Measurements from ENCODE around the gene PPP2R3C.
"Not testable (repeated sequence)": the region's sequence is repeated elsewhere in the genome, so short reads cannot be mapped to it uniquely, and the experiment has no call there.

Gene PPP2R3C

DNA sequence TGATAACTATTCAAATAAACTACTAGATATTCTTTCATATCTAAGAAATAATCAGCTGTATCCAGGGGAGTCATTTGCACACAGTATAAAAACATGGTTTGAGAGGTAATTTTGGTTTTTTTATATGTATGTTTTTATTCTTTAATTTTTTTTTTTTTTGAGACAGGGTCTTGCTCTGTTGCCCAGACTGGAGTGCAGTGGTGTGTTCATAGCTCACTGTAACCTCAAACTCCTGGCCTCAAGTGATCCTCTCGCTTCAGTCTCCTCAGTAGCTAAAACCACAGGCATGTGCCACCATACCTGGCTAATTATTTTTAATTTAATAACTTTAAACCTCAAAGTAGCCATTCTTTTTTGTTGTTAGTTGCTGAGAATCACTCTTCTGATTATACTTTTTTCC, 2.3 kb upstream of the PPP2R3C start:
- DNase-seq (ENCODE audit: low spot score): no peak

DNA sequence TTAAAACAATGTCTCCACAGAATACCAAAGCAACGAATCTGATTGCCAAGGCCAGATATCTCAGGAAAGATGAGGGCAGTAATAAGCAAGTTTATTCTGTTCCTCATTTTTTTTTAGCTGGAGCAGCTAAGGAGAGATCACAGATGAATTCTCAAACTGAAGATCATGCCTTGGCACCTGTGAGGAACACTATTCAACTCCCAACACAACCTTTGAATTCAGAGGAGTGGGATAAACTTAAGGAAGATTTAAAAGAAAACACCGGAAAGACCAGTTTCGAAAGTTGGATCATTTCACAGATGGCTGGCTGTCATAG, 1.6 kb upstream of the PPP2R3C start:
- DNase-seq (ENCODE audit: low spot score): no peak

DNA sequence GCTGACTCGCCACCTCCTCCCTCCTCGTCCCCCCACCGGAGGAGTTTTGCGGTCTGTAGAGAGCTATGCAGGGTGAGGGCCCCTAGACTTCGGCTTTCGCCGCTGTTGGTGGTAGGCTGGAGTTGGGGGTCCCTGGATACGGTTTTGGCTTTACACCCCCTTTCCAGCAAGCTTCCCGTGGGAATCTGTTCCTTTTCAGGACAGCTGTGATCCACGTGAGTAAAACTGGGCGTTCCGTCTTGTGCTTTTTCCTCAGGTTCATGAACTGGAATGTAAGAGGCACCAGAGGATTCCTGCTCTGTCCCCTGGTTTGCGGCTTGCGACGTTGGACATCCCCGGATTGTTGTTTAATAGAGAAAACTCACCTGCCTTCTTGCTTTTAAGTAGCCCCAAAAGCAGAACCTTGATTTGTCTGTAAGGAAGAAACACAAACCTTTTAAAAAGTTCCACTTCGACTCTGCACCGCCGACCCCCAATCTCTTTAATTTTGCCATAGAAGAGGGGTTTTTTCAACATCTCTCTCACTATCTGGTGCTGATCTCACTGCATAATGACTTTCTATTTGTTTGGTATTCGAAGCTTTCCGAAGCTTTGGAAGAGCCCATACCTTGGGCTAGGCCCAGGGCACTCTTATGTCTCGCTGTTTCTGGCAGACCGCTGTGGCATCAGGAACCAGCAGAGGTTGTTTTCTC, 1.1 kb upstream of the PPP2R3C start:
- peak; percentile 30 for DNase-seq (ENCODE audit: low spot score)

DNA sequence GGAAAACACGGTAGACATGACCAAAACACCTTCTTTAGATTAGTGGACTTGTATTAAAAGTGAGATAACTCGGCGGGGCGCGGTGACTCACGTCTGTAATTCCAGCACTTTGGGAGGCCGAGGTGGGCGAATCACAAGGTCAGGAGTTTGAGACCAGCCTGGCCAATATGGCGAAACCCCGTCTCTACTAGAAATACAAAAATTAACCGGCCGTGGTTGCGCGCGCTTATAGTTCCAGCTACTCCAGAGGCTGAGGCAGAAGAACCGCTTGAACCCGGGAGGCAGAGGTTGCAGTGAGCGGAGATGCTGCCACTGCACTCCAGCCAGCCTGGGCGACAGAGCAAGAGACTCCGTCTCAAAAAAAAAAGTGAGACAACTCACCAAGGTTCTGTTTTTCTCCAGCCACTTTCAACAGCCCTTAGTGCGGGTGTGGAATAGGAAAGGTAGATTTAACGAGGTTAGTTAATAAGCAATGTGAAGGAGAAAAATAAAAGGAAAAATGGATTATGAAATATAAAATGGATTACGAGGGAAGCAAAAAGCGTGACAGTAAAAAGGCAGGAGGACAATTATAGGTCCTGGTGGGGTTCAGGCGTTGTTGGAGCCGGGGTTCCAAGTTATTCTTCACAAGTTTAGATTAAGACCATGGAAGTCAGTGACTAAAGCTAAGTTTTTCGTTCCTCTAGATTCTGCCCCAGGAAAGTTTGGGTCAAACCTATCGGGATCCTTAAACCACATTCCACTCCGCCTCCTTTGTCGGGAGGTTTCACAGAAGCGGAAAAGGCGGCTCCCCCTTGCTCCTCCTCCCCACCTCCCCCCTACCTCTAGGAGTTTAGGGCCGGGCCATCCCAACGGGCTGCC, 534 bp downstream of the PPP2R3C start:
- no peak for DNase-seq (ENCODE audit: low spot score)

DNA sequence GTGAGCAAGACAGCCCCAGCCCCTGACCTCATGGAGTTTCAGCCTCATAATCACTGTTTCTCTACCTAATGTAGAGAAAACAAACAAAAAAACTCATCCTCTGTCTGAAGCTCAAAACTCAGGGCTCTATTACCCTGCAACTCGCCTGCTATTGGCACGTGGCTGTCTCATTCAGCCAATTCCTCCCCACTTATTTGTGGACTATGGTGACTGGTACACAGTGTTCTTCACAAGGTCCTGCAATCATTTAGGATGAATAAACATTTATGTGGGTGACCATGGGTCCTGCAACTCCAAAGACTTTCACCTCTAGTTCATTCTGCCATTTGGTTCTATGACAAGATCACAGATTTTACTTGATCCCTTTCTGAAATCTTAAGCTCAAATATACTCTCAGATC, 4.7 kb downstream of the PPP2R3C start:
- DNase-seq (ENCODE audit: low spot score): no peak

DNA sequence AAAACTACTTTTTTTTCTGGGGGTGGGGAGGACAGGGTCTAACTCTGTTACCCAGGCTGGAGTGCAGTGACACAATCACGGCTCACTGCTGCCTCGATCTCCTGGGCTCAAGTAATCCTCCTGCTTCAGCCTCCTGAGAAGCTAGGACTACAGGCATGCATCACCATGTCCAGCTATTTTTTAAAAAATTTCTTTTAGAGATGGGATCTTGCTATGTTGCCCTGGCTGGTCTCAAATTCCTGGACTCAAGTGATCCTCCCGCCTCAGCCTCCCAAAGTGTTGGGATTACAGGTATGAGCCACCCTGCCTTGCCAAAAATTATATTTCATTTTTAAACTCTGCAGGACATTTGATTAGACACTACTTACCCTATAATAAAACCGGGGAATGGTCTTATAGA, 5.5 kb downstream of the PPP2R3C start:
- DNase-seq (ENCODE audit: low spot score): no peak

DNA sequence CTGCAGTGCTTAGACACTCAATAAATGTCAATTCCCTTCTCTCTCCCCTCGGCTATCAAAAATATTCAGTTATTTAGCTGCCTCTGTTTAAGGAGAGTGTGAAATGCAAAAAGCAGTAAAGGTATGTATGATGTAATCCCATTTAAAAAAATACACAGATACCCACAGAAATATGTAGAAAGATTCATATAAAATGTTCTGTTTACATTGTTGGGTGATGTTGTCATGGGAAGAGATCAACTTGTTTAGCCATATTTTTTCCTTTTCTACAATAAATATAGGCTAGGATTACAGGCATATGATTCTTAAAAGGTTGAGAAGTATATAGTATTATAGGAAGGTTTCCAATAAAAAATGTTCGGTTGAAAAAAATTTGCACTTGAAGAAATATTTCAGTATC, 7.8 kb downstream of the PPP2R3C start:
- no peak for DNase-seq (ENCODE audit: low spot score)

DNA sequence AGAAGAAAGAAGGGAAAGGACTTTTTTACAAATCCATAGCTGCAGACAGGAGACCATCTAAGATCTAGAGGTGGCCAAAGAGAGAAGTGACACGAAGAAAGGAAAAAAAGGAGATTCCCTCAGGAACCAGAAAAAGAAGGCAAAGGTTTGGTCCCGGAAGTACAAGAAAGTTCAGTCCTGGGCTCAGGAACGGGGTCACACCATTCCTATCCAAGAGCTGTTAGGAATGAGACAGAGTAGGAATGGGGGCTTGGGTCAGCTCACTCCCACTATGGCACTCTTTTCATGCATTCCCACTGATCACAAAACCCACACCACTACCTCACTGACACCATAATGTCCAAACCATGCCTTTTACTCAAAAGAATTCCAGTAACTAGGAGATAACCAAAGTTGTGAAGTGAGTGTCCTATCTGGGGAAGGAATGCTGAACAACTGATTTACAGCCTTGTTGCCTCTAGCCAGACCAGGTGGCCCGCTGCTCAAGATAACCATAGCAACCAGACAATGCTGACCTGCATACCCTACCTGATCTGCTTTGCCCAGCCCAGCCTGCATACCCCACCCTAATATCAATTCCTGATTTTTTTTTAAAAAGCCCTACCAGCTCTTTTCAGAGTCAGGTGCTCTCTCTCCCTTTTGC, 8.4 kb downstream of the PPP2R3C start:
- DNase-seq (ENCODE audit: low spot score): no peak

DNA sequence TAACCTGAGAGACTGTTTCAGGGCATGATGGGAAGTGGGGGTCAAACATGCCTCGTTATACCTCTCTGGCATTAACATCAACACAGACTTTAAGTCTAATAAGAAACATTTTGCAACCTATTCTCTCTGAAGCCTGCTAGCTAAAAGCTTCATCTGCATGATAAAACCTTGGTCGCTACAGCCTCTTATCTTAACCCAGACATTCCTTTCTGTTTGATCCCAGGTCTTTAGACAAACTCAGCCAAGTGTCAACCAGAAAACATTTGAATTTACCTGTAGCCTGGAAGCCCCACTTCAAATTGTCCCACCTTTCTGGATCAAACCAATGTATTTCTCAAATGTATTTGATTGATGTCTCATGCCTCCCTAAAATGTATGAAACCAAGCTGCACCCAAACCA, 9.1 kb downstream of the PPP2R3C start:
- DNase-seq (ENCODE audit: low spot score): no peak

DNA sequence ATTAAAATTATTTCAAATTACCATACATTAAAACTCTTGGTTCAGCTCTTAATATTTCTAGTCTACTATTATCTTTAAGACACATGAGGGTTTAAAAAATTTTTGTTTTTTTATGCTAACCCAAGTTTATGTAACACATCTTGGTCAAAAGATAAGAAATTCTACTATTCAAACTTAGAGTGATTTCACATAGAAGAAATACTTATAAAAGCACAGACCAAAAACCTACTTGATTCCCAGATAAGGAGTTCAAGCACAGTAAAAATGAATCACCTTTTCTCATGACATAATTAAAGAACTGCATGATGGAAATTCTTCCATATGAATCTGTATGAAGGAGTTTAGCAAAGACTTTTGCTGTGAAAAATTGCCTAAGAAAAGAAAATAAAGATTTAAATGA, 13.9 kb downstream of the PPP2R3C start:
- no peak for DNase-seq (ENCODE audit: low spot score)

DNA sequence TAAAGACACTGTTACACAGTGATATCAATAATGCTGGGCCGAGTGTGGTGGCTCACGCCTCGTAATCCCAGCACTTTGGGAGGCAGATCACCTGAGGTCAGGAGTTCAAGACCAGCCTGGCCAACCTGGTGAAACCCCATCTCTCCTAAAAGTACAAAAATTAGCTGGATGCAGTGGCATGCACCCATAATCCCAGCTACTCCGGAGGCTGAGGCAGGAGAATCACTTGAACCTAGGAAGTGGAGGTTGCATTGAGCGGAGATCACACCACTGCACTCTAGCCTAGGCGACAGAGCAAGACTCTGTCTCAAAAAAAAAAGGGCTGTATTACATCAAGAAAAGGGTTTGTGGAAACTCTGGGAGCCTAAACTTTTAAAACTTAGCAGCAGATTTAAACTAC, 27.1 kb downstream of the PPP2R3C start:
- DNase-seq (ENCODE audit: low spot score): not testable (repeated sequence)

DNA sequence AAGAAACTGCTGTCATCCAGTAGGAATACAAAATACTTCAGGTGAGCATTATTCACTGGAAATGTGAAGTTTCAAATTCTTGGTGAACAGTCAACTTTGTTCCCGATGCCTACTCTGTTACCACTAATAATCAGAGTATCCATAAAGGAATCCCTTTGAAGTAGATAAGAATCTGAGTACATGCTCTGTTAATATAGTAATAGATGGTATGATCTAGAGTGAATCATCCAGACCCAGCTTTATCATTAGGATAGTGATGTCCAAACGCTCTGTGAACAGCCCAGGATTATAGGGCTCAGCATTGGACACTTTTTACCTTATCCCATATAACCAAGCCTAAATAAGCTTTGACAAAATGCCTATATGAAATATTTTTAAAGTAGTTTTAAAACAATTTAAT, 33.3 kb downstream of the PPP2R3C start:
- no peak for DNase-seq (ENCODE audit: low spot score)

DNA sequence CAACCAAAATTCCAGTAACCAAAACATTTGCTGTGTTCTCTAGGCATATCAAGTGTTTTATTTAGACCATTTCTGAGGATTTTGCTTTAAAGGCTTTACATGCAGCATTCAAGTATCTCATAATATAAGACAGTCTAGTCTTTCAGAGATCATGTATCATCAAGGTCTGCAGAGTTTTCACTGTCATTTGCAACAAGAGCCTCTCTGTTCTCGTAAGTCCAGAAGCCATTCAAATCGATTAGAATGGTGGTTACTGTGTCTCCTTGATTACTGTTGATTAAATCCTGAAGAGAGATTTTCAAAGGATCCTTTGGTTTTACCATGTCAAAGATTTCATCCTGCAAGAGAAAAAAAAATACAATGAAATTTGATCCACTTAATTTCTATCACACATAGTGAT, 36.3 kb downstream of the PPP2R3C start:
- no peak for DNase-seq (ENCODE audit: low spot score)

DNA sequence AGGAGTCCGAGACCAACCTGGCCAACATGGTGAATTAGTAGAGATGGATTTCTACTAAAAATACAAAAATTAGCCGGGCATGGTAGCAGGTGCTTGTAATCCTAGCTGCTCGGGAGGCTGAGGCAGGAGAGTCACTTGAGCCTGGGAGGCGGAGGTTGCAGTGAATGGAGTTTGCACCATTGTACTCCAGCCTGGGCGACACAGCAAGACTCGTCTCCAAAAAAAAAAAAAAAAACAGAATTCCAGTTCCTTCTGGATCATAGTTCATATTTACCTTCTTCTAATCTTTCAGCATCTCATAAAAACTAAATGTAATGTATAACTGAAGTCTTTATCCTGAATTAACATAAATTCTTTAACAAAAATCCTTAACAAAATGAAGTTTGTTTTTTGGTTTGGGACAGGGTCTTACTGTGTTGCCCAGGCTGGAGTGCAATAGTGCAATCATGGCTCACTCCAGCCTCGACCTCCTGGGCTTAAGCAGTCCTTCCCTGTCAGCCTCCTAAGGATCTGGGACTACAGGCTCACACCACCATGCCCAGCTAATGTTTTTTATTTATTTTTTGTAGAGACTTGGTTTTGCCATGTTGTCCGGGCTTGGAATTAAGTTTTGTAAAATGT, 38.1 kb downstream of the PPP2R3C start:
- DNase-seq (ENCODE audit: low spot score): no peak

DNA sequence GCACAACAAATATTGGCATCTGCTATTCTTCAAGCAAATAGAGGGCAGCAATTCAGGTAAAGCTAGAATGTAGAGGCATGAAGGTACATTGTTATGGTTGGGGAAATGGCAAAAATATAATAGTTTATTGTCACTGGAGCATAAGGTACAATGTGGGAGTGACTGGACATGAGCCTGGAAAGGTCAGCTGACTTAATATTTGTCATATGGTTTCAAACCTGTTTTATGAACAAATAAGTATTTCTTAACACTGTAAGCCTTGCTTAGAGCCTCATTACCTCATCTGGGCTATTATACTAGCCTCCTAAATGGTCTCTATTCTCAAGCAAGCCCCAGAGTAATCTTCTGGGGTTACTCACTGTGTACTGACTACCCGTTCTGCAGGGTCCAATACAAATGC, 42.0 kb downstream of the PPP2R3C start:
- no peak for DNase-seq (ENCODE audit: low spot score)

DNA sequence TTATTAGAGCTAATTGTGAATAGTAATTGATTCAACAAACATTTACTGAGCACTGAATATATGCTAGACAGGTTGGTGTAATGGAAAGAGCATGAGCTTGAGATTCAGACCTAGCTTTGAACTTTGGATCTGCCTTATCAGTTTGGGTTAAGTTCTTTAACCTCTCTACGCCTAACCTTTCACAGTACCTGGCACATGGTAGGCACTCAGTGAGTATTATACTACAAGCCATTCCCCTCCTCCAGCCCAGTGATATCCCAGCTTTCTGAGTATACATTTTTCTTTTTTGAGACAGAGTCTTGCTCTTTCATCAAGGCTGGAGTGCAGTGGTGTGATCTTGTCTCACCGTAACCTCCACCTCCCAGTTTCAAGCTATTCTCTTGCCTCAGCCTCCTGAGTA, 43.7 kb downstream of the PPP2R3C start:
- no peak for DNase-seq (ENCODE audit: low spot score)

DNA sequence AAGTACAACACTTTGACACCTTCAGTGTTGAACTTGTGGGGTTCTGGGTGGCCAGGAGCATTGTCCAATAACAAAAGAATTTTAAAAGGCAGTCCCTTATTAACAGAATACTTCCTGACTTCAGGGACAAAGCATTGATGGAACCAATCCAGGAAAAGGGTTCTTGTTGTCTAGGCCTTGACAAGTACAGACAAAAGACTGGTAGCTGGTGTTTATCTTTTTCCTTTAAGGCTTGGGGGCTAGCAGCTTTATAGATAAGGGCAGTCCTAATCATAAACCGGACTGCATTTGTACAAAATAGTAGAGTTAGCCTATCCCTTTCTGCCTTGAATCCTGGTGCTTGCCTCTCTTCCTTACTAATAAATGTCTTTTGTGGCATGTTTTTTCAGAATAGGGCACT, 48.3 kb downstream of the PPP2R3C start:
- no peak for DNase-seq (ENCODE audit: low spot score)

DNA sequence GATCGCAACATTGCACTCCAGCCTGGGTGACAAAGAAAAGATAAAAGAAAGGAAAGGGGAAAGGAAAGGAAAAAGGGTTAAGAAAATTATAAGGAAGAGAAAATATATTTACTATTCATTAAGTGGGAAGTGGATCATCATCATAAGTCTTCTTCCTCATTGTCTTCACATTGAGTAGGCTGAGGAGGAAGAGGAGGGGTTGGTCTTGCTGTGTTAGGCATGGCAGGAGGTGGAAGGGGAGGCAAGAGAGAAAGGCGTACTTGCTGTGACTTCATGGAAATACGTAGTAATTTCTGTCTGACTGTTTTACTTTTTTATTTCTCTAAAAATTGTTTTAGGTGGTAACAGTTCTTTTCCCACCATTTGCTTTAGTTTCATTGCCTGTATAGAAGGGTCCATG, 49.6 kb downstream of the PPP2R3C start:
- no peak for DNase-seq (ENCODE audit: low spot score)

DNA sequence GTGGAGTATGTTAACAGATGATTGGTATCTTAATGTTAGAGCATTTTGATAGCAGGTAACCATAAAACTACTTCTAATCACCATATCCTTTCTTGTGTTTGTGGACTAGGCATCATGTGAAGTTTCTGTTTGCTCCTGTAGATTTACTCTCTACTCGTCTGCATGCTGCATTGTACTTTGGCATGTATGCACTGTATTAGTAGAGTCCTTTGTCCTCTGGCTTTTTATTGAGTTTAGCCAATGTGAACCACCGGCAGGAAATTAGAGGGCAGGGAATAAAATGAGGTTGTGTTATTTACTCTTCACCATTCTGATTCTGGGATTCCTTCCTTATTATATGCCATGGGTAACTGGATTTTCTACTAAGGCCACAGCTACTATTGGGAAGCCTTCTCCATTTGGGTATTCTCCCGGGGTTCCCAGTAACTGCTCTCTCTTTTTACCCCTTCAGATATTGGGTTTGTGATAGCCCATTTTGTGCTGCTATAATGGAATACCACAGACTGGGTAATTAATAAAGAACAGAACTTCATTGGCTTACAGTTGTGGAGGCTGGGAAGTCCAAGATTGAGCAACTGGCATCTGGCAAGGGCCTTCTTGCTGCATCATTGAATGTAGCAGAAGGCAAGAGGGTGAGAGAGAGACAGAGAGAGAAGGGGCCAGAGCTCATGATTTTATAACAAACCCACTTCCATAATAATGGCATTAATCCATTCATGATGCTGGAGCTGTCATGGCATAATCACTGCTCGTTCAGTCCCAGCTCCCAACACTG, 53.4 kb downstream of the PPP2R3C start:
- no peak for DNase-seq (ENCODE audit: low spot score)

DNA sequence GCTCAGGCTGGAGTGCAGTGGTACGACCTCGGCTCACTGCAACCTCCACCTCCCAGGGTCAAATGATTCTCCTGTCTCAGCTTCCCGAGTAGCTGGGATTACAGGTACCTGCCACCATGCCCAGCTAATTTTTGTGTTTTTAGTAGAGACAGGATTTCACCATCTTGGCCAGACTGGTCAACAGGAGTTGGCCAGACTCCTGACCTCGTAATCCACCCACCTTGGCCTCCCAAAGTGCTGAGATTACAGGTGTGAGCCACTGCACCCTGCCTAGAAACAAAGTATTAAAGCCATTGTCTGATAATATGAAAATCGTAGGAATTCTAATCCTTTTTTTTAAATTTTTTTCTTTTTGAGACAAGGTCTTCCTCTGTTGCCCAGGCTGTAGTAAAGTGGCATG, 56.1 kb downstream of the PPP2R3C start:
- DNase-seq (ENCODE audit: low spot score): not testable (repeated sequence)

DNA sequence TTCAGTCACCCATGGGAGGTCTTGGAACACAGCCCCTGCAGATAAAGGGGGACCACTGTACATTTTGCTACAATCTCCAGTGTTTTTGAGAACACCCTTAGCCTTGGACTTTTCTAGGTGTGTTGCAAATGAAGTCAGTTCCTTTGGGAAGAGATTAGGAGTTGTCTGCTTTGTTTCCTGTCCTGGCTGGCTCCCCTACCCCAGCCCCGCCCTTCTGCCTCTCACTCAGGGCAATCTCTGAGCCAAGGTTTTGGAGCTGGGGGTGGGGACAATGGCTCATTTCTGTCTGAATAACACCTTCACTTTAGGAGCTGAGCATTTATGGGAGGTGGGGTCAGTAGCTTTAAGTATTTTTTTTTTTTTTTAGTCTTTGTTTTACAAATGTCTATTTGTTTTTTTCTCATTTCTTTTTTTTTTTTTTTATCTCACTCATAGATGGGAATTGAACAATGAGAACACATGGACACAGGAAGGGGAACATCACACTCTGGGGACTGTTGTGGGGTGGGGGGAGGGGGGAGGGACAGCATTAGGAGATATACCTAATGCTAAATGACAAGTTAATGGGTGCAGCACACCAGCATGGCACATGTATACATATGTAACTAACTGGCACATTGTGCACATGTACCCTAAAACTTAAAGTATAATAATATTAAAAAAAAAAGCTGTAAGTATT, 60.5 kb downstream of the PPP2R3C start:
- peak; percentile 69 for DNase-seq (ENCODE audit: low spot score)

DNA sequence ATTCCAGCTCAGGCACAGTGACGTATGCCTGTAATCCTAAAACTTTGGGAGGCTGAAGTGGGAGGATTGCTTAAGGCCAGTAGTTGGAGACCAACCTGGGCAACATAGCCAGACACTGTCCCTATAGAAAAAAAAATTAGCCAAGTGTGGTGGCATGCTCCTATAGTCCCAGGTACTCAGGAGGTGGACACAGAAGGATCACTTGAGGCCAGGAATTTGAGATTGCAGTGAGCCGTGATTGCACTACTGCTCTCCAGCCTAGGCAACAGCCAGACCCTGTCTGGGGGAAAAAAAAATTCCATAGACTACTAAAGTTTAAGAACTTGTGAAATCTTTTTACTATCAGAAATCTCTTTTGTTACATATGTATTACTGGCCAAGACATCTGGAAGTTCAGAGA, 69.2 kb downstream of the PPP2R3C start:
- DNase-seq (ENCODE audit: low spot score): no peak

Data from D341Med (cell line).